Right atrium auricular region (tissue), 2 donors: ENCODE data around the gene TSPAN9. TPM values are rescaled to one million over a fixed set of nuclear protein-coding genes. Genes with fewer than 3 reads are reported as not detected.

ENCODE experiments used
- DNase-seq: peaks from one replicate; pipeline ENCODE4 v3.0.0-alpha.2; 2019; ENCODE audit warnings: low spot score
- H3K27ac ChIP-seq, 2 donors: fragments of 200-600 bp; sonication (generic); 1 replicate in 1 of 2; 2 replicates in 1 of 2; pipeline ENCODE4 v1.5.1; 2016 to 2019
- H3K27me3 ChIP-seq, 2 donors: fragments of 200-600 bp; sonication (generic); one replicate each; pipeline versions ENCODE4 v1.5.1 to v1.6.0; 2017 to 2019
- H3K36me3 ChIP-seq: fragments of 200-600 bp; sonication (generic); one replicate; pipeline ENCODE4 v1.5.1; 2016
- H3K4me1 ChIP-seq, 2 donors: fragments of 200-600 bp; sonication (generic); one replicate each; pipeline versions ENCODE4 v1.5.1 to v1.6.0; 2017 to 2019
- H3K4me3 ChIP-seq, 2 donors: fragments of 200-600 bp; sonication (generic); 1 replicate in 1 of 2; 2 replicates in 1 of 2; pipeline ENCODE4 v1.5.1; 2017 to 2019; ENCODE audit warnings: mild to moderate bottlenecking in 1 of 2, moderate library complexity in 1 of 2
- H3K9me3 ChIP-seq, 2 donors: fragments of 200-600 bp; sonication (generic); one replicate each; pipeline ENCODE4 v1.5.1; 2019
- CTCF ChIP-seq, 2 donors: fragments of 200-600 bp; sonication (generic); IDR thresholded peaks; one replicate each; pipeline ENCODE4 v1.5.1; 2019; ENCODE audit warnings: antibody characterized with exemption in 2 of 2
- total RNA-seq, 2 donors: library from RNA; depleted of rRNA; stranded (reverse); fragments of >200 nt; gene quantifications; one replicate each; pipeline ENCODE4 v1.1.0, GENCODE V29; 2016

TSPAN9 gene
- total RNA-seq, 2 donors from 2014 or later, result 103 to 185 TPM

DNA sequence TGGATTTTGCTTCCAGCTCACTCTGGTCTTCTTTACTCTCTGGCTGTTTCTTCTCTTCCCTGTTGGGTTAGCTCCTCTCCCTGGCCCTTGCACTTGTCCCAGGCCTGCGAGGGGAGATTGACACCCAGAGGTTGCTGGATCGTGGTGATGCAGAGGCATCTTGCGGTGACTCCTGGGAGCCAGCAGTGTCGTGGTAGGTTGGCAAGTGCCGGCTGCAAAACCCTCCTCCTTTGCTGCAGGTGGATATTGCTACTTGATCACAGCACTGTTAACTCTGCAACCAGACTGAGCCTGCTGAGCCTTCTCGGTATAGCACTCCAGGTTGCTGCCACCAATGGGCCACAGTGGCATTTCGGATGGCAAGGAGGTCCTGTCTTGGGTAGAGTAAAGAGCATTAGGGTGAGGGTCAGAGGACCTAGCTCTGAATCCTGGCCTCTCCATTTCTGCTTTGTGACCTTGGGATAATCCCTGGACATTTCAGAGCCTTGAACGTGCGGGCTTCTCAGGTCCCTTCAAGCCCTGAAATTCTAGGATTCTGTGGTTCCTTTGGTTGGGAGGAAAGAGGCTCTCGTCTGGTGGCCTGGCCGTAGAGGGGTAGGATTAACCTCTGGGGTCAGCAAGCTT lies 87.4 kb downstream of the TSPAN9 start:
- H3K36me3 ChIP-seq, result peaks cover 6% of the 10 kb centered on the region
- peaks cover 0 to 21% of the 10 kb centered on the region in 2 donors for H3K4me1 ChIP-seq
- H3K27me3 ChIP-seq, result no peaks in the 10 kb centered on the region
- TF ChIP-seq CTCF (IDR thresholded peaks at IDR 0.05), result no peak
- no peak for DNase-seq
- no peak overlapping the region for H3K27ac ChIP-seq
- no peaks in the 10 kb centered on the region for H3K9me3 ChIP-seq
- H3K4me3 ChIP-seq, result no peak overlapping the region

- Histone ChIP-seq H3K4me3 (no peak overlapping the region), H3K4me1 (peaks cover 0 to 20% of the 10 kb centered on the region in 2 donors), H3K27me3 (no peaks in the 10 kb centered on the region), H3K27ac (no peak overlapping the region), H3K36me3 (peaks cover 6% of the 10 kb centered on the region), H3K9me3 (no peaks in the 10 kb centered on the region)
- DNase-seq, result no peak
- TF ChIP-seq CTCF (IDR thresholded peaks at IDR 0.05), result no peak
Measured at GRCh38 chr12:3165078-3165980, 88.2 kb downstream of the TSPAN9 start.

- Histone ChIP-seq H3K9me3 (no peaks in the 10 kb centered on the region), H3K36me3 (peaks cover 6% of the 10 kb centered on the region), H3K4me1 (peaks cover 0 to 27% of the 10 kb centered on the region in 2 donors), H3K4me3 (no peak overlapping the region), H3K27me3 (no peaks in the 10 kb centered on the region), H3K27ac (no peak overlapping the region)
- no peak for TF ChIP-seq CTCF (IDR thresholded peaks at IDR 0.05)
- DNase-seq, result no peak
Measured at GRCh38 chr12:3167636-3168035, 90.5 kb downstream of the TSPAN9 start.

DNA sequence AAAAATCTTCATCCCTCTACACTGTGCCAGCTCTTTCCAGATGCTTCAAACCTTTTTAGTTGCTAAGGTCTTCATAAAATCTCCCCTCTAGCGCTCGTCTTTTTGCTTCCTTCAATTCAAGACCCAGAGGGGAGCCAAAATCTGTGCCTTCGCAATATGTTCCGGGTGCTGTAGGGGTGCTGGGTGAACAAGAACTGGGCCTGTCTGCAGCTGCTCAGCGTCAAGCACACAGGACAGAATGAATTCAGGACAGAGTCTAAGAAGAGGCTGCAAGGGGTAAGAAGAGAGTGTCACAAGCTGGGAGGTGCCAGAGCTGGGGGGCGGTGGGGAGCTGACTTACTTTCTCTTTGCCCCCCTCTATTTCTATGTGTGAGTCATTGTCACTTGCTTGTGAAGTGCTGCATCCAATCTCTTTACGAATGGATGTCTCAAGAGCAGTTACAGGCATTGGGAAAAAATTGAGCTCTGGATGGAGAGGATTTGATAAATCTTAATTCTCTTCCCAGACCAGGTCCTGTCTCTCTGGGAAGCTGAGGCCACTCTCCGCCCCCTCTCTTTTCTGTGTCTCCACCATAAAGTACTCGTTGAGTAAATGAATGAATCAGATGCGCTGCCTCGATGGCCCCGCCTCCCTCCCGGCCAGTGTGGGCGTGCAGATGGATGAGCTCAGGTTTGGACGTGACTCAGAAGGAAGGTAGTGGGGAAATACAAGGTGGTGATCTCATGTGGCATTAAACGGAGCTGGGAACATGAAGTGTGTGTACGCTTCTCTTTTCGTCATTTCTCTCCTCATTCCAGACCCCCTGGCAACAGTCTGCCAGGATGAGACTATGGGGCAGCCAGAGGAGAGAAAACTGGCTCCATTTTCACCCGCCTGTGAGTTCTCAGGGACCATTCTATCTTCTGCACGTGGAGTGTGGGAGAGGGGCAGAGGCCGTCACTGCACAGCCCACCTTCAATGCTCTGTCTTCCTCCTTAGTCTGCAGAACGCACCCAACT lies 91.3 kb downstream of the TSPAN9 start:
- TF ChIP-seq CTCF (IDR thresholded peaks at IDR 0.05), result no peak
- DNase-seq, result no peak
- Histone ChIP-seq H3K9me3 (no peaks in the 10 kb centered on the region), H3K4me3 (no peak overlapping the region), H3K4me1 (peaks cover 0 to 35% of the 10 kb centered on the region in 2 donors), H3K36me3 (peaks cover 6% of the 10 kb centered on the region), H3K27me3 (no peaks in the 10 kb centered on the region), H3K27ac (no peak overlapping the region)

GRCh38 chr12:3170423-3171194 lies 93.4 kb downstream of the TSPAN9 start:
- no peak for TF ChIP-seq CTCF (IDR thresholded peaks at IDR 0.05)
- Histone ChIP-seq H3K27ac (no peak overlapping the region), H3K9me3 (no peaks in the 10 kb centered on the region), H3K27me3 (no peaks in the 10 kb centered on the region), H3K36me3 (peaks cover 6% of the 10 kb centered on the region), H3K4me3 (no peak overlapping the region), H3K4me1 (peaks cover 0 to 36% of the 10 kb centered on the region in 2 donors)
- DNase-seq, result no peak
